GM10248 (cell line): ENCODE results near the gene MAP4K2.

Experiments
- CTCF ChIA-PET: fragments of 300-600 bp; sonication (Branson Sonifier 250); formaldehyde crosslinking; extraction: SDS; loops from one replicate; lab custom pipeline; 2021; ENCODE audit warnings: antibody characterized with exemption; lab: Yijun Ruan, JAX
- POLR2A ChIA-PET: fragments of 350-650 bp; sonication (Branson Sonifier 250); formaldehyde crosslinking; extraction: SDS; loops from one replicate; lab custom pipeline; 2020; ENCODE audit warnings: antibody characterized with exemption; lab: Yijun Ruan, JAX
- DNase-seq: peaks from one replicate; pipeline ENCODE4 v3.0.0; 2012; ENCODE audit errors: extremely low spot score
- CTCF ChIP-seq: IDR thresholded peaks from 2 replicates; pipeline ENCODE4 v1.5.1; 2012; ENCODE audit warnings: mild to moderate bottlenecking, low read depth; ENCODE audit errors: extremely low read depth, missing control alignments, control extremely low read depth

The MAP4K2 gene

GRCh38 chr11:64755681-64756361 lies 47.2 kb downstream of the MAP4K2 start:
- ChIA-PET CTCF (interaction anchor here (1.3 to 1.4 kb wide), 2 partner anchors 8 to 401 kb away, joined by 4 to 6 read pairs; no protein-coding TSS in a partner anchor), POLR2A (interaction anchor here (0.5 kb wide), 1 partner anchor 144 kb away, joined by 5 read pairs; no protein-coding TSS in a partner anchor)
- DNase-seq, result peak; percentile 8
- TF ChIP-seq CTCF, result no peak

DNA sequence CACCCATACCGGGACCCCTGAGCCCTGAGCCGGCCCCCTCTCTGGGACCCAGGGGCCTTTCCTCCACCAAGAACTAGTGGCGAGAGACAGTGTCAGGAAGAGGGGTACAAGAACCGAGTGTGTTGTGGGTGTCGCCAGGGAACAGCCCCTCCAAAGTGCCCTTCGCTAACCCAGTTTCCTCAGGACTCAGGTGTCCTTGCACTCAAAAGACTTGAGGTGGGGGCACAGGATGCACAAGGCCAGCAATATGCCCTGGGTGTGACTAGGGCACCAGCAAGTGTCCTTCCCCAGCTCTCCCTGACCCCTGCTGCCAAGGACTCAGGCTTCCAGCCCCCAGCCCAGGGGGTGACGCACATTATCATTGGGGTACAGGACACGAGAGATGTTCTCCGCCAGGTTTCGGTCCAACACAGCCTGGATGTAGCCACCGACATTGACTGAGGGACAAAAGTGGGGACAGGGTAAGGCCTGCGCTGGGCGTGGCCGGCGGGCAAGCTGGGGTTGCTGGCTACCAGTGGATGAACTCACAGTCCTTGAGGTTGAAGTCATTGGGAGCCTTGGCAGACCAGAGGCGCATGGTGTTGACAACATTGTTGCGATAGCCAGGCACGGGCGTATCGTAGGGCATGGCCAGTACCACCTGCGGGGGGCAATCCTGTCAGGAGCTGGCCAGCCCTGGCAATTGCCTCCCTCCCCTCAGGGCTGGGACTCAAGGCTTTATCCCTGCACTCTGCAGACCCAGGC lies 47.9 kb downstream of the MAP4K2 start:
- POLR2A ChIA-PET, result interaction anchor here (0.5 kb wide), 1 partner anchor 145 kb away, joined by 5 read pairs; no protein-coding TSS in a partner anchor
- DNase-seq, result no peak
- TF ChIP-seq CTCF, result no peak
- CTCF ChIA-PET, result interaction anchor here (1.0 to 1.4 kb wide), 3 partner anchors 9 to 400 kb away, joined by 3 to 6 read pairs (median 4); no protein-coding TSS in a partner anchor

- no peak for DNase-seq
Observed at GRCh38 chr11:64754124-64754918, 48.7 kb downstream of the MAP4K2 start.

GRCh38 chr11:64753380-64754123 lies 49.5 kb downstream of the MAP4K2 start:
- ChIA-PET CTCF (interaction anchor here (0.9 to 1.0 kb wide), 2 partner anchors 9 to 18 kb away, joined by 3 read pairs; partner anchors contain the start of gene RASGRP2), POLR2A (no interaction called here)
- DNase-seq, result no peak
- TF ChIP-seq CTCF, result no peak

More at GRCh38 chr11:64754124-64754918, 48.7 kb downstream of the MAP4K2 start:
- CTCF ChIA-PET, result interaction anchor here (1.0 to 1.3 kb wide), 3 partner anchors 9 to 17 kb away, joined by 3 to 6 read pairs (median 3); no protein-coding TSS in a partner anchor
- POLR2A ChIA-PET, result no interaction called here
- TF ChIP-seq CTCF, result no peak

- TF ChIP-seq CTCF, result no peak
- ChIA-PET CTCF (interaction anchor here (0.9 to 1.0 kb wide), 3 partner anchors 9 to 18 kb away, joined by 3 to 4 read pairs (median 3); partner anchors contain the start of gene RASGRP2), POLR2A (no interaction called here)
- no peak for DNase-seq
Observed at GRCh38 chr11:64753019-64753379, 50.0 kb downstream of the MAP4K2 start.
